Thyroid gland (tissue), 4 donors: Measurements from ENCODE around the gene SCTR.

Experiments
- POLR2A ChIP-seq, 2 donors: fragments of 450-650 bp; IDR thresholded peaks; one replicate each; pipeline ENCODE4 v1.6.1; 2017; ENCODE audit warnings: antibody characterized with exemption in 2 of 2, mild to moderate bottlenecking in 2 of 2, moderate library complexity in 1 of 2
- TF ChIP-seq, protein P1 (sequence below), 6 experiments: fragments of 200-600 bp in 3 of 6; fragments of 450-650 bp in 3 of 6; sonication (generic) in 3 of 6; IDR thresholded peaks; one replicate each; pipeline ENCODE4 v1.5.1; 2016 to 2019; ENCODE audit warnings: antibody characterized with exemption in 6 of 6, mild to moderate bottlenecking in 2 of 6, inconsistent platforms in 1 of 6, moderate library complexity in 1 of 6

GRCh38 chr2:119521433-119522050 lies 2.7 kb downstream of the SCTR start:
- TF ChIP-seq, protein P1, sequence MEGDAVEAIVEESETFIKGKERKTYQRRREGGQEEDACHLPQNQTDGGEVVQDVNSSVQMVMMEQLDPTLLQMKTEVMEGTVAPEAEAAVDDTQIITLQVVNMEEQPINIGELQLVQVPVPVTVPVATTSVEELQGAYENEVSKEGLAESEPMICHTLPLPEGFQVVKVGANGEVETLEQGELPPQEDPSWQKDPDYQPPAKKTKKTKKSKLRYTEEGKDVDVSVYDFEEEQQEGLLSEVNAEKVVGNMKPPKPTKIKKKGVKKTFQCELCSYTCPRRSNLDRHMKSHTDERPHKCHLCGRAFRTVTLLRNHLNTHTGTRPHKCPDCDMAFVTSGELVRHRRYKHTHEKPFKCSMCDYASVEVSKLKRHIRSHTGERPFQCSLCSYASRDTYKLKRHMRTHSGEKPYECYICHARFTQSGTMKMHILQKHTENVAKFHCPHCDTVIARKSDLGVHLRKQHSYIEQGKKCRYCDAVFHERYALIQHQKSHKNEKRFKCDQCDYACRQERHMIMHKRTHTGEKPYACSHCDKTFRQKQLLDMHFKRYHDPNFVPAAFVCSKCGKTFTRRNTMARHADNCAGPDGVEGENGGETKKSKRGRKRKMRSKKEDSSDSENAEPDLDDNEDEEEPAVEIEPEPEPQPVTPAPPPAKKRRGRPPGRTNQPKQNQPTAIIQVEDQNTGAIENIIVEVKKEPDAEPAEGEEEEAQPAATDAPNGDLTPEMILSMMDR (IDR thresholded peaks at IDR 0.05), result no peak
- TF ChIP-seq POLR2A (IDR thresholded peaks at IDR 0.05), result no peak
